Right lobe of liver (tissue), 6 donors: ENCODE measurements around the gene CEPT1. TPM values are rescaled to one million over a fixed set of nuclear protein-coding genes. Genes with fewer than 3 reads are reported as not detected.

Experiments
- ATAC-seq, 4 donors: fragments of 200-7000 bp; cut with Tn5 transposase; one replicate each; pipeline ENCODE4 v1.9.1; 2020; ENCODE audit warnings: mild to moderate bottlenecking in 4 of 4, moderate library complexity in 4 of 4
- DNase-seq, 3 donors: peaks; one replicate each; pipeline ENCODE4 v3.0.0-alpha.2; 2020
- H3K27ac ChIP-seq, 3 donors: fragments of 200-600 bp; one replicate each; pipeline ENCODE4 v1.8.0; 2022
- H3K27me3 ChIP-seq, 2 donors: fragments of 200-600 bp; one replicate each; pipeline ENCODE4 v1.8.0; 2022
- H3K36me3 ChIP-seq, 4 donors: fragments of 200-600 bp; sonication (generic) in 1 of 4; one replicate each; pipeline versions ENCODE4 v1.5.1 to v1.8.0; 2017 to 2022; ENCODE audit warnings: control low read depth in 1 of 4
- H3K4me1 ChIP-seq, 4 donors: fragments of 200-600 bp; sonication (generic) in 1 of 4; one replicate each; pipeline versions ENCODE4 v1.5.1 to v1.8.0; 2017 to 2022; ENCODE audit warnings: control low read depth in 1 of 4
- H3K4me3 ChIP-seq, 3 donors: fragments of 200-600 bp; one replicate each; pipeline ENCODE4 v1.8.0; 2022
- H3K9me3 ChIP-seq, 4 donors: fragments of 200-600 bp; sonication (generic) in 1 of 4; one replicate each; pipeline versions ENCODE4 v1.5.1 to v1.8.0; 2017 to 2022; ENCODE audit warnings: control low read depth in 1 of 4
- POLR2A ChIP-seq: fragments of 450-650 bp; IDR thresholded peaks from one replicate; pipeline ENCODE4 v1.6.1; 2017; ENCODE audit warnings: antibody characterized with exemption, mild to moderate bottlenecking
- WGBS: methylation state at CpG from one replicate; pipeline ENCODE4 v1.1.6; 2018; ENCODE audit warnings: low coverage, low lambda C conversion rate; ENCODE audit not compliant: insufficient coverage; ENCODE audit errors: missing lambda C conversion rate; 5-methylcytosine and 5-hydroxymethylcytosine counted together
- intact Hi-C, 2 donors: fragments of 100-400 bp; cut with DNase I; formaldehyde crosslinking; loops; one replicate each; pipeline versions ENCODE4 v1.11.2 to v1.14.1; 2022
- total RNA-seq, 6 experiments: library from RNA; depleted of rRNA in 2 of 6; stranded (reverse); fragments of >200 nt in 2 of 6; fragmentation: NEBNext Ultra II Directional in 3 of 6; extraction: Animal tissue kit (Norgen Biotek cat#: 25700) in 3 of 6; gene quantifications; one replicate each; pipeline versions ENCODE4 v1.1.0 to v1.2.4, GENCODE V29; 2016 to 2023
- TF ChIP-seq, protein P1 (sequence below), 4 donors: fragments of 200-600 bp in 3 of 4; fragments of 450-650 bp in 1 of 4; IDR thresholded peaks; one replicate each; pipeline versions ENCODE4 v1.5.1 to v1.8.0; 2016 to 2022; ENCODE audit warnings: antibody characterized with exemption in 4 of 4, mild to moderate bottlenecking in 2 of 4
- donor health status: DM: no; HTN: yes; CAD: no.
- donor health status: DM: no; HTN: no; CAD: no.
- donor health status: DM: no; HTN: no; CAD: no.
- donor health status: DM: no; HTN: yes; CAD: no.
- donor health status: DM: no; HTN: yes; CAD: no.

CEPT1 gene
- total RNA-seq, 6 experiments from 2014 or later = 21.9 to 35.0 (median 27.8) TPM

DNA sequence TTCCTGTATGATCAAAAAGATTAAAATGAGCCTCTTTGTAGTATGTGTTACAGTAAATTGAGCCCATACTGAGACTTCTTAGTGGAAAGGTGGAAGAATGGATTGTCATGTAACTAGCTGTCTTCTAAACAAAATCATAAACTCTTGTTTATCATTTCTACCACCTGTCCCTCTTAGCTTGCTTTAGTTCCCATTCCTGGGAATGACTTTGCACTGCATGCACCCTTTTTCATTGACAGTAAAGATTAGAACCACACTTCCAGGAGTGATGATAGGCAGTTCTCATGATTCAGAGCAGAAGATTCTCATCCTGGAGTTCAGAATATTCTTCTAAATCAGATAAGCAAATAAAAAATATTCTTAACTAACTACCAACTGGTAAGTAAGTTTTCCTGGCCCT, 32.4 kb downstream of the CEPT1 start:
- Histone ChIP-seq H3K4me1 (peaks cover 0 to 4% (median 0%) of the 10 kb centered on the region in 4 donors), H3K27me3 (no peaks in the 10 kb centered on the region), H3K4me3 (no peak overlapping the region), H3K9me3 (no peaks in the 10 kb centered on the region), H3K36me3 (peaks cover 0 to 8% (median 2%) of the 10 kb centered on the region in 4 donors), H3K27ac (no peak overlapping the region)
- TF ChIP-seq, protein P1, sequence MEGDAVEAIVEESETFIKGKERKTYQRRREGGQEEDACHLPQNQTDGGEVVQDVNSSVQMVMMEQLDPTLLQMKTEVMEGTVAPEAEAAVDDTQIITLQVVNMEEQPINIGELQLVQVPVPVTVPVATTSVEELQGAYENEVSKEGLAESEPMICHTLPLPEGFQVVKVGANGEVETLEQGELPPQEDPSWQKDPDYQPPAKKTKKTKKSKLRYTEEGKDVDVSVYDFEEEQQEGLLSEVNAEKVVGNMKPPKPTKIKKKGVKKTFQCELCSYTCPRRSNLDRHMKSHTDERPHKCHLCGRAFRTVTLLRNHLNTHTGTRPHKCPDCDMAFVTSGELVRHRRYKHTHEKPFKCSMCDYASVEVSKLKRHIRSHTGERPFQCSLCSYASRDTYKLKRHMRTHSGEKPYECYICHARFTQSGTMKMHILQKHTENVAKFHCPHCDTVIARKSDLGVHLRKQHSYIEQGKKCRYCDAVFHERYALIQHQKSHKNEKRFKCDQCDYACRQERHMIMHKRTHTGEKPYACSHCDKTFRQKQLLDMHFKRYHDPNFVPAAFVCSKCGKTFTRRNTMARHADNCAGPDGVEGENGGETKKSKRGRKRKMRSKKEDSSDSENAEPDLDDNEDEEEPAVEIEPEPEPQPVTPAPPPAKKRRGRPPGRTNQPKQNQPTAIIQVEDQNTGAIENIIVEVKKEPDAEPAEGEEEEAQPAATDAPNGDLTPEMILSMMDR (IDR thresholded peaks at IDR 0.05) = no peak
- TF ChIP-seq POLR2A = no peak
- intact Hi-C loops = no loop called here
- ATAC-seq (no peak), DNase-seq (no peak)

DNA sequence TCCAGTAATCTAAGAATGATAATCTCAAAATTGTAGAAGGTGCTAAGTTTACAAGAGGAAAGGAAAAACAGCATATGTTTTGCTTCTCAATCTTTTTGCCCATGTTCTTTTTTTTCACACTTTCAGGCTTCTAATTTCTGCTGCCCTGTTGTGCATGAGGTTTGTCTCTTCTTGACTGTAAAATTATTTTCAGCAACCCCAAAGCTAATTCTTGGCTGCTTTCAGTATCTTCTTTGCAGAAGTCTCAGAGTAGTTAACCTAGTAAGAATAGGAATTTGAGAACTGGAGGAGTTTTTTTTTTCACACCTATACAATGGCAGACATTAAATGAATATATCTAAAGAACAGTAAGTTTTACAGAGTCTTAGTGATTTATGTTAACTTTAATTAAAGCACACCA, 34.0 kb downstream of the CEPT1 start:
- ATAC-seq (no peak), DNase-seq (no peak)
- Histone ChIP-seq H3K27ac (no peak overlapping the region), H3K36me3 (peaks cover 0 to 12% (median 0%) of the 10 kb centered on the region in 4 donors), H3K4me1 (peaks cover 0 to 4% (median 0%) of the 10 kb centered on the region in 4 donors), H3K9me3 (no peaks in the 10 kb centered on the region), H3K4me3 (no peak overlapping the region), H3K27me3 (no peaks in the 10 kb centered on the region)
- intact Hi-C loops = no loop called here
- TF ChIP-seq POLR2A = no peak
- TF ChIP-seq, protein P1 (IDR thresholded peaks at IDR 0.05) = no peak

DNA sequence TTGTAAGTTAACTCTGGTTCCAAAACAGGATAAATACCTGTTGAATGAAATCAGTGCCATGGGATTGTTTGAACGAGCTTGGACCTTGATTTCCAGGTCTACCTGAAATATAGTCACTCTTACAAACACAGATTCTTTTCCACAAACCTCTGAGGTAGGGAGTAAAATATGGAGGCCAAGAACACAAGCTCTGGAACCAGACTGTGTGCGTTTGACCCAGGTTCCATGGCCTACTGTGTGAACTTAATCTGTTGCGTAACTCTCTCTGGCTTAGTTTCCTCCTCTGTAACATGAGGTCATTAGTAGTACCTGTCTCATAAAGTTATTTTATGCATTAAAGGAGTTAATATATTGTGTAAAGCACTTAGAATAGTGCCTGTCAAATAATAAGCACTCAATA, 35.3 kb downstream of the CEPT1 start:
- intact Hi-C loops = no loop called here
- H3K4me3 ChIP-seq = no peak overlapping the region
- no peak overlapping the region for H3K27ac ChIP-seq
- DNase-seq = no peak
- peaks cover 0 to 4% (median 0%) of the 10 kb centered on the region in 4 donors for H3K4me1 ChIP-seq
- H3K27me3 ChIP-seq = no peaks in the 10 kb centered on the region
- 67% methylated on average over 2 of the region's 3 CpGs for WGBS
- peak in 3 of 4 donors; percentile 33 to 69 (median 56) for ATAC-seq
- peaks cover 0 to 12% (median 0%) of the 10 kb centered on the region in 4 donors for H3K36me3 ChIP-seq
- no peaks in the 10 kb centered on the region for H3K9me3 ChIP-seq
- TF ChIP-seq, protein P1 (IDR thresholded peaks at IDR 0.05) = no peak
- no peak for TF ChIP-seq POLR2A

DNA sequence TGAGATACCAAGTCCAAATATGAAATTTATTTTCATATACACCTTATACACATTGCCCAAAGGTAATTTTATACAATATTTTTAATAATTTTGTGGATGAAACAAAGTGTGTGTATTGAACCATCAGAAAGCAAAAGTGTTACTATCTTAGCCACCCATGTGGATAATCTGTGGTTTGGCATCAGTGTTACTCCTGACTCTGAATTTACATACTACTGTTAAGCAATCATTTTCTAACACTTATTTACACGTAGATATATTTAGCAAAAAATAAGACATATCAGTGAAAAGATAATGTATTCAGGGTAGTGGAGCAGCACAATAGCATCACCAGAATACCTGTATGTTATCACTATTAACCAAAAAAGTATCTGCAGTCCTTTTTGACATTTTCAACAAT, 36.7 kb downstream of the CEPT1 start:
- WGBS = 60% methylated on average over 1 of the region's 1 CpG
- no peak for TF ChIP-seq POLR2A
- TF ChIP-seq, protein P1 (IDR thresholded peaks at IDR 0.05) = no peak
- no peak overlapping the region for H3K27ac ChIP-seq
- peaks cover 0 to 4% (median 0%) of the 10 kb centered on the region in 4 donors for H3K4me1 ChIP-seq
- H3K4me3 ChIP-seq = no peak overlapping the region
- H3K9me3 ChIP-seq = no peaks in the 10 kb centered on the region
- ATAC-seq (no peak), DNase-seq (no peak)
- H3K36me3 ChIP-seq = peaks cover 0 to 12% (median 0%) of the 10 kb centered on the region in 4 donors
- H3K27me3 ChIP-seq = no peaks in the 10 kb centered on the region
- intact Hi-C loops = no loop called here

DNA sequence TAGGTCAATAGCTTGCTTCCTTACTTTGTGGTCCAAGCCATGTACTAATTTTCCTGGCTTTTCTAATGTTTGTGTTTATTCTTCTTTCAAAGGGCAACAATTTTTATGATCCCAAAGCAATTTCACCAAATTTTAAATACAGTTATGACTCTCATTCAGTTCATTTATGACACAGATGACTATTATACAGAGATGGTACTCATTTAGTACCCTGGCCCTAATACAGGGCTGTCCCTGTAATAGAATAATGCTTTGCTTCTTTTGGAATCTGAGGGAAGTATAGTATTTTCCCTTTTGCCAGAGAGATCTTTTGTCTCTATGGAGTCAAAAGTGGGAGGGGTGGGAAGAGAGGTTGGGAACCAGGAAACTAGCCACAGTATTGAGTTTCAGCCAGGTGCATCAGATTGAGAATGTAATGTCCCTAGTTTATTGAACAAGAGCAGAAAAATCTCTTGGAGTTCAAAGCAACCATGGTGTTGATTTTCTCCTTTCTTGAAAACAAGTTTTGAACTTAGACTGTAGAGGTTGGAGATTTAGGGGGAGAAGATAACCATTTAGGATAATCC, 40.0 kb downstream of the CEPT1 start:
- Histone ChIP-seq H3K27ac (no peak overlapping the region), H3K36me3 (peaks cover 0 to 24% (median 4%) of the 10 kb centered on the region in 4 donors), H3K27me3 (no peaks in the 10 kb centered on the region), H3K4me3 (no peak overlapping the region), H3K4me1 (peaks cover 0 to under 1% (median 0%) of the 10 kb centered on the region in 4 donors), H3K9me3 (no peaks in the 10 kb centered on the region)
- TF ChIP-seq, protein P1 (IDR thresholded peaks at IDR 0.05) = no peak
- TF ChIP-seq POLR2A = no peak
- ATAC-seq (no peak), DNase-seq (no peak)
- intact Hi-C loops = no loop called here
